Measurements from ENCODE around the gene EFR3B.
"Not testable (repeated sequence)": the region's sequence is repeated elsewhere in the genome, so short reads cannot be mapped to it uniquely, and the experiment has no call there.

Gene EFR3B

GRCh38 chr2:25002066-25002465 lies 39.8 kb upstream of the EFR3B start:
- H4K20me1 ChIP-seq (ENCODE audit: control insufficient read depth, insufficient read depth, low read depth, low read length): no peaks in the 10 kb centered on the region
- no peak overlapping the region for H3K4me3 ChIP-seq (ENCODE audit: low read length)
- peaks cover 20% of the 10 kb centered on the region for H3K27me3 ChIP-seq (ENCODE audit: control insufficient read depth, low read length)
- H3K9me3 ChIP-seq (ENCODE audit: control insufficient read depth, insufficient read depth, low read length): no peaks in the 10 kb centered on the region
- no peaks in the 10 kb centered on the region for H3K36me3 ChIP-seq (ENCODE audit: control insufficient read depth, low read length)
- H3K4me2 ChIP-seq (ENCODE audit: low read length): no peak overlapping the region
- no peaks in the 10 kb centered on the region for H3K9me2 ChIP-seq (replicated peaks; ENCODE audit: control insufficient read depth, low read length)
- TF ChIP-seq CTCF (IDR thresholded peaks at IDR 0.05; ENCODE audit: low read depth, low read length, poor library complexity, severe bottlenecking) (no peak), EZH2phosphoT487 (IDR thresholded peaks at IDR 0.05; ENCODE audit: borderline replicate concordance, low read length) (no peak)
- no peak overlapping the region for H3K27ac ChIP-seq (ENCODE audit: low read depth, low read length)
- no peaks in the 10 kb centered on the region for H3K4me1 ChIP-seq (ENCODE audit: control insufficient read depth, low read length)
- no peaks in the 10 kb centered on the region for H3K79me2 ChIP-seq (ENCODE audit: control insufficient read depth, low read length)
- no peaks in the 10 kb centered on the region for H3F3A ChIP-seq (ENCODE audit: control insufficient read depth, insufficient read depth)

GRCh38 chr2:25009954-25010353 lies 31.9 kb upstream of the EFR3B start:
- H3K27ac ChIP-seq (ENCODE audit: low read depth, low read length): no peak overlapping the region
- H3K4me2 ChIP-seq (ENCODE audit: low read length): no peak overlapping the region
- H4K20me1 ChIP-seq (ENCODE audit: control insufficient read depth, insufficient read depth, low read depth, low read length): no peaks in the 10 kb centered on the region
- no peaks in the 10 kb centered on the region for H3K4me1 ChIP-seq (ENCODE audit: control insufficient read depth, low read length)
- no peaks in the 10 kb centered on the region for H3K9me3 ChIP-seq (ENCODE audit: control insufficient read depth, insufficient read depth, low read length)
- TF ChIP-seq CTCF (IDR thresholded peaks at IDR 0.05; ENCODE audit: low read depth, low read length, poor library complexity, severe bottlenecking) (no peak), EZH2phosphoT487 (IDR thresholded peaks at IDR 0.05; ENCODE audit: borderline replicate concordance, low read length) (no peak)
- H3K79me2 ChIP-seq (ENCODE audit: control insufficient read depth, low read length): no peaks in the 10 kb centered on the region
- H3K27me3 ChIP-seq (ENCODE audit: control insufficient read depth, low read length): no peaks in the 10 kb centered on the region
- H3F3A ChIP-seq (ENCODE audit: control insufficient read depth, insufficient read depth): no peaks in the 10 kb centered on the region
- H3K36me3 ChIP-seq (ENCODE audit: control insufficient read depth, low read length): no peaks in the 10 kb centered on the region
- no peak overlapping the region for H3K4me3 ChIP-seq (ENCODE audit: low read length)
- no peaks in the 10 kb centered on the region for H3K9me2 ChIP-seq (replicated peaks; ENCODE audit: control insufficient read depth, low read length)

GRCh38 chr2:25011342-25011741 lies 30.5 kb upstream of the EFR3B start:
- H3K4me1 ChIP-seq (ENCODE audit: control insufficient read depth, low read length); H3K79me2 ChIP-seq (ENCODE audit: control insufficient read depth, low read length); H3K4me2 ChIP-seq (ENCODE audit: low read length); H3F3A ChIP-seq (ENCODE audit: control insufficient read depth, insufficient read depth); H3K4me3 ChIP-seq (ENCODE audit: low read length); H3K36me3 ChIP-seq (ENCODE audit: control insufficient read depth, low read length); H3K27me3 ChIP-seq (ENCODE audit: control insufficient read depth, low read length); H3K27ac ChIP-seq (ENCODE audit: low read depth, low read length); H4K20me1 ChIP-seq (ENCODE audit: control insufficient read depth, insufficient read depth, low read depth, low read length); H3K9me2 ChIP-seq (replicated peaks; ENCODE audit: control insufficient read depth, low read length); H3K9me3 ChIP-seq (ENCODE audit: control insufficient read depth, insufficient read depth, low read length): not testable (repeated sequence)

GRCh38 chr2:25014631-25015030 lies 27.2 kb upstream of the EFR3B start:
- Histone ChIP-seq H4K20me1 (ENCODE audit: control insufficient read depth, insufficient read depth, low read depth, low read length) (no peaks in the 10 kb centered on the region), H3K9me2 (replicated peaks; ENCODE audit: control insufficient read depth, low read length) (no peaks in the 10 kb centered on the region), H3K27me3 (ENCODE audit: control insufficient read depth, low read length) (peaks cover 6% of the 10 kb centered on the region; the same call in 1 of the 2 replicates), H3K27ac (ENCODE audit: low read depth, low read length) (no peak overlapping the region), H3K4me3 (ENCODE audit: low read length) (no peak overlapping the region), H3F3A (ENCODE audit: control insufficient read depth, insufficient read depth) (no peaks in the 10 kb centered on the region), H3K79me2 (ENCODE audit: control insufficient read depth, low read length) (no peaks in the 10 kb centered on the region), H3K4me1 (ENCODE audit: control insufficient read depth, low read length) (no peaks in the 10 kb centered on the region), H3K4me2 (ENCODE audit: low read length) (no peak overlapping the region), H3K9me3 (ENCODE audit: control insufficient read depth, insufficient read depth, low read length) (no peaks in the 10 kb centered on the region), H3K36me3 (ENCODE audit: control insufficient read depth, low read length) (no peaks in the 10 kb centered on the region)
- TF ChIP-seq EZH2phosphoT487 (IDR thresholded peaks at IDR 0.05; ENCODE audit: borderline replicate concordance, low read length) (no peak), CTCF (IDR thresholded peaks at IDR 0.05; ENCODE audit: low read depth, low read length, poor library complexity, severe bottlenecking) (no peak)
